Neutrophil (primary cell): ENCODE measurements around the gene CCDC126.

Experiments
- H3K27ac ChIP-seq: fragments of 200-600 bp; sonication (generic); 2 replicates; pipeline ENCODE4 v1.5.1; 2016; ENCODE audit warnings: mild to moderate bottlenecking, moderate library complexity
- H3K27me3 ChIP-seq: fragments of 200-600 bp; sonication (generic); 2 replicates; pipeline ENCODE4 v1.6.0; 2016; ENCODE audit warnings: mild to moderate bottlenecking
- H3K36me3 ChIP-seq: fragments of 200-600 bp; sonication (generic); 2 replicates; pipeline ENCODE4 v1.5.1; 2017
- H3K4me1 ChIP-seq, 2 experiments: fragments of 200-600 bp in 1 of 2; sonication (generic) in 1 of 2; 1 replicate in 1 of 2; 2 replicates in 1 of 2; pipeline versions ENCODE4 v1.5.1 to v1.6.1; 2013 to 2016; ENCODE audit warnings: low read depth in 1 of 2, low read length in 1 of 2, mild to moderate bottlenecking in 1 of 2, moderate library complexity in 1 of 2; ENCODE audit not compliant: control insufficient read depth in 1 of 2, insufficient read depth in 1 of 2
- H3K4me3 ChIP-seq, 2 experiments: fragments of 200-600 bp in 1 of 2; sonication (generic) in 1 of 2; 1 replicate in 1 of 2; 2 replicates in 1 of 2; pipeline ENCODE4 v1.5.1; 2013 to 2016; ENCODE audit warnings: low read depth in 1 of 2, low read length in 1 of 2, mild to moderate bottlenecking in 1 of 2, moderate library complexity in 1 of 2
- H3K9me3 ChIP-seq: fragments of 200-600 bp; sonication (generic); 2 replicates; pipeline ENCODE4 v1.5.1; 2016
- TF ChIP-seq, protein P1 (sequence below): fragments of 200-600 bp; sonication (generic); IDR thresholded peaks from 2 replicates; pipeline ENCODE4 v1.5.1; 2016; ENCODE audit warnings: antibody characterized with exemption

Gene CCDC126

DNA sequence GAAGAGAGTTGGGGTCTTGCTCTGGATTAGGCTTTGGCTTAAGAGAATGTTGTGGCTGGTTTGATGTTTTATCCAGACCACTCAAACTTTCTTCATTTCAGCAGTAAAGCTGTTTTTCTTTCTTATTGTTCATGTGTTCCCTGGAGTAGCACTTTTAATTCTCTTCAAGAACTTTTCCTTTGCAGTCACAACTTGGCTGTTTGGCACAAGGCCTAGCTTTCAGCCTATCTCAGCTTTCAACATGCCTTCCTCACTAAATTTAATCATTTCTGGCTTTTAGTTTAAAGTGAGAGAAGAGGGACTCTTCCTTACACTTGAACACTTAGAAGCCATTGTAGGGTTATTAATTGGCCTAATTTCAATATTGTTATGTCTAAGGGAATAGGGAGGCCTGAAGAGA lies 18.1 kb downstream of the CCDC126 start:
- Histone ChIP-seq H3K4me3 (no peak overlapping the region), H3K27me3 (no peaks in the 10 kb centered on the region), H3K9me3 (no peaks in the 10 kb centered on the region), H3K36me3 (peaks cover 26% of the 10 kb centered on the region), H3K4me1 (no peaks in the 10 kb centered on the region), H3K27ac (no peak overlapping the region)
- TF ChIP-seq, protein P1, sequence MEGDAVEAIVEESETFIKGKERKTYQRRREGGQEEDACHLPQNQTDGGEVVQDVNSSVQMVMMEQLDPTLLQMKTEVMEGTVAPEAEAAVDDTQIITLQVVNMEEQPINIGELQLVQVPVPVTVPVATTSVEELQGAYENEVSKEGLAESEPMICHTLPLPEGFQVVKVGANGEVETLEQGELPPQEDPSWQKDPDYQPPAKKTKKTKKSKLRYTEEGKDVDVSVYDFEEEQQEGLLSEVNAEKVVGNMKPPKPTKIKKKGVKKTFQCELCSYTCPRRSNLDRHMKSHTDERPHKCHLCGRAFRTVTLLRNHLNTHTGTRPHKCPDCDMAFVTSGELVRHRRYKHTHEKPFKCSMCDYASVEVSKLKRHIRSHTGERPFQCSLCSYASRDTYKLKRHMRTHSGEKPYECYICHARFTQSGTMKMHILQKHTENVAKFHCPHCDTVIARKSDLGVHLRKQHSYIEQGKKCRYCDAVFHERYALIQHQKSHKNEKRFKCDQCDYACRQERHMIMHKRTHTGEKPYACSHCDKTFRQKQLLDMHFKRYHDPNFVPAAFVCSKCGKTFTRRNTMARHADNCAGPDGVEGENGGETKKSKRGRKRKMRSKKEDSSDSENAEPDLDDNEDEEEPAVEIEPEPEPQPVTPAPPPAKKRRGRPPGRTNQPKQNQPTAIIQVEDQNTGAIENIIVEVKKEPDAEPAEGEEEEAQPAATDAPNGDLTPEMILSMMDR: no peak

DNA sequence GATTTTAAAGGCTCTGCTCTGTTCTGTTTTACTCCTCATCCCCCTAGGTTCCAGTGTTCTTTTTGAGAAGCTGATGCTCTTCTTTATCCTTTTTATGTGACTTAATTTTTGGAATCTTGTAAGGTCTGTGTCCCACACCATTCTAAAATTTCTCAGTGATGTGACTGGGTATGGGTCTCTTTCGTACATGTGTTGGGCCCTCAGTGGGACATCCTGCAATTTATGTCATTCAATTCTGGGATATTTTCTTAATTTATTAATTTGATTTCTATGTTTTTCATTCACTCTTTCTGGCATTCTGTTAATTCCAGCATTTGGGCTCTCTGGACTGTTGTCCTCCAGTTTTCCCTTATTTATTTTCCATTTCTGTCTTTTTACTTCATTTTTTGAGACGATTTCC lies 19.4 kb downstream of the CCDC126 start:
- peaks cover 22% of the 10 kb centered on the region for H3K36me3 ChIP-seq
- no peak overlapping the region for H3K4me3 ChIP-seq
- no peak overlapping the region for H3K27ac ChIP-seq
- H3K9me3 ChIP-seq: no peaks in the 10 kb centered on the region
- H3K27me3 ChIP-seq: no peaks in the 10 kb centered on the region
- TF ChIP-seq, protein P1: no peak
- no peaks in the 10 kb centered on the region for H3K4me1 ChIP-seq

DNA sequence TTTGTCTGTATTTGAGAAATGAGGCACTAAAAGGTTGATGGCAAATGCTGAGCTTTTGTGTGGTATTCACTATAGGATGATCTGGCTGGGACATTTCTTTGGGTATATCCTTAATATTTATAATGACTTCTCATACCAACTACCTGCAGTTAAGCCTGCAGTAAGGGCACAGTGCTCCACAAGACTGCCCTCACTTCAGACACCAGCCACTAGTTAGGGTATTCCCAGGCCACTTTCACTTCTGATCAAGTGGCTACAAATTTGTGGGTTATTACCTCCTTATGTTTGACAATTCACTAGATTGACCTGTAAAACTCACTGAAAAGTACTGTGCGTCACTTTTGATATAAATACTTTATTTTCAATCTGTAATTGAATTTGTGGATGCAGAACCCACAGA lies 20.3 kb downstream of the CCDC126 start:
- Histone ChIP-seq H3K27ac (no peak overlapping the region), H3K36me3 (peaks cover 16% of the 10 kb centered on the region), H3K9me3 (no peaks in the 10 kb centered on the region), H3K27me3 (no peaks in the 10 kb centered on the region), H3K4me3 (no peak overlapping the region), H3K4me1 (peaks cover 2% of the 10 kb centered on the region in 2 experiments)
- TF ChIP-seq, protein P1: no peak

DNA sequence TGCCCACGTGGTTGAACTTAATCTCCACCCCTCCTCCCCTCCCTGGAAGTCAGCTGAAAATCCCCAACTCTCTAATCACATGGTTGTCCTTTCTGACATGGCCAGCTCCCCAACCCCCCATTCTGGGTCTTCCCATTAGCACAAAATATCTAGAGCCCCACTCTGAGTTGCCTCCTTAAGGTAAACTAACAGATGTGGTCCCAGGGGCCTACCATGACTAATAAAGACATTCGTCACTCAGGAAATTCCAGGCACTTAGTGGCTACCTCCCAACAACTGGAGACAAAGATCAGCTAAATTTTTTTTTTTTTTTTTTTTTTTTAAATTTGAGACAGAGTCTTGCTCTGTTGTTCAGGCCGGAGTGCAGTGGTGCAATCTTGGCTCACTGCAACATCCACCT lies 21.1 kb downstream of the CCDC126 start:
- no peaks in the 10 kb centered on the region for H3K27me3 ChIP-seq
- H3K27ac ChIP-seq: no peak overlapping the region
- H3K36me3 ChIP-seq: peaks cover 9% of the 10 kb centered on the region
- H3K4me1 ChIP-seq: peaks cover 5 to 7% of the 10 kb centered on the region in 2 experiments
- TF ChIP-seq, protein P1: no peak
- no peaks in the 10 kb centered on the region for H3K9me3 ChIP-seq
- H3K4me3 ChIP-seq: no peak overlapping the region

DNA sequence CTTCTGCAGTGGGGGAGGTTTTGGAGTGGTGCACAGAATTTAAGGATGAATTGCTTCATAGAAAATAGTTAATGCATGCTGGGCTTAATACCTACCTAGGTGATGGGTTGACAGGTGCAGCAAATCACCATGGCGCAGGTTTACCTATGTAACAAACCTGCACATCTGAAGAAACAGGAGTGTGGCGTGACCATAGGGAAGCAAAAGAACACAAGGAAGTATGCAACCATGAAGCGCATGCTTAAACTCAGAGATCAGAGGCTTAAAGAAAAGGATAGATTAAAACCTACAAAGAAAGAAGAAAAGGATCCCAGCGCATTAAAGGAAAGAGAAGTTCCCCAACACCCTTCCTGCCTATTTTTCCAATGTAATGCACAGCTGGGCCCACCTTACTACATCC lies 22.0 kb downstream of the CCDC126 start:
- Histone ChIP-seq H3K4me1 (peaks cover 5 to 7% of the 10 kb centered on the region in 2 experiments), H3K36me3 (peaks cover 1% of the 10 kb centered on the region), H3K4me3 (no peak overlapping the region), H3K27ac (no peak overlapping the region), H3K9me3 (no peaks in the 10 kb centered on the region), H3K27me3 (no peaks in the 10 kb centered on the region)
- TF ChIP-seq, protein P1: no peak

DNA sequence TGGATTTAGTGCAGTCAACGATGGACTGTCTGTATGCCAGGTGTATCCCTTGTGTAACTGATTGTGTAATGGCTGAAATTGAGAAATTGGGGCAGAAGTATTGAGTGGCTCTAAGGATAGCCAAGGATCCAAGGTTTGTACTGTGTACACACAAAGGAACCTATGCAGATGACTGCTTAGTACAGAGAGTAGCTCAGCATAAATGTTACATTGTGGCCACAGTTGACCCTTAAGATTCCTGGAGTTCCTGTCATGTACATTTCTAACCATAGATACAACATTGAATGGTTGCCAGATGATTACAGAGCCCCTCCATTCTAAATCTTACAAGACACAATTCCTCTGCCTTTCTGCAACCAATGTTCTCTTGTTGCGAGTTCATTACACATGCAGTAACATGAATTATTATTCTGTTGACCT lies 25.3 kb downstream of the CCDC126 start:
- no peak overlapping the region for H3K4me3 ChIP-seq
- H3K4me1 ChIP-seq: peaks cover 5 to 7% of the 10 kb centered on the region in 2 experiments
- H3K27ac ChIP-seq: no peak overlapping the region
- TF ChIP-seq, protein P1: no peak
- H3K27me3 ChIP-seq: no peaks in the 10 kb centered on the region
- H3K36me3 ChIP-seq: peaks cover 5% of the 10 kb centered on the region
- H3K9me3 ChIP-seq: no peaks in the 10 kb centered on the region
